ENCODE data around the gene KIAA0825. TPM values are rescaled to one million over a fixed set of nuclear protein-coding genes. Genes with fewer than 3 reads are reported as not detected.
A peak's percentile ranks its signal among the peaks of the same experiment; 100 is the strongest.

KIAA0825 gene
- 1 to 10 TPM; 1.4 to 4.0 (median 1.6) TPM for total RNA-seq
- total RNA-seq (2013) = 5.0 TPM
- 1.0 to 8.9 (median 4.8) reads per million in 29 experiments for total RNA-seq

GRCh38 chr5:94618493-94619328 lies at the start of gene KIAA0825, which contains the start of gene SLF1:
TSS of gene KIAA0825 (minus strand) at chr5:94618604. CDS start at chr5:94537126, 81,478 bp downstream.
TSS of gene SLF1 (plus strand) at chr5:94618669. CDS start at chr5:94628811, 10,142 bp downstream.
- H3K9me3 ChIP-seq = no peaks in the 10 kb centered on the region
- Mint-ChIP-seq H3K27ac (peak within 1 kb of the TSS; percentile 87 to 91), H3K27me3 (no peaks in the 10 kb centered on the region), H3K9me3 (no peaks in the 10 kb centered on the region), H3K4me3 (peak within 1 kb of the TSS; percentile 87 to 91 (median 87)), H3K4me1 (peaks cover 42 to 52% (median 44%) of the 10 kb centered on the region in 3 donors), H3K36me3 (no peaks in the 10 kb centered on the region)
- H3K27ac ChIP-seq (ENCODE audit: low read length) = peak within 1 kb of the TSS; percentile 59
- peak within 1 kb of the TSS; percentile 88 to 97 for H3K4me3 ChIP-seq (ENCODE audit: control insufficient read depth in 1 of 2, extremely low read depth in 1 of 2, low read length in 1 of 2)
- no peaks in the 10 kb centered on the region for H3K36me3 ChIP-seq (ENCODE audit: control insufficient read depth in 2 of 2, extremely low read depth in 1 of 2, insufficient read depth in 1 of 2, low read length in 1 of 2)
- H3K27me3 ChIP-seq (replicated peaks in 1 of 2; ENCODE audit: control insufficient read depth in 2 of 2, extremely low read depth in 1 of 2, insufficient read depth in 2 of 2, low read length in 1 of 2) = no peaks in the 10 kb centered on the region
- peaks cover 13 to 14% of the 10 kb centered on the region in 2 experiments for H3K4me1 ChIP-seq (ENCODE audit: control insufficient read depth in 1 of 2, extremely low read depth in 1 of 2, insufficient read depth in 2 of 2, low read length in 2 of 2)
- ChIA-PET CTCF (interaction anchor here in 1 of 2 donors (1.2 kb wide), 1 partner anchor 11 kb away, joined by 3 read pairs; no protein-coding TSS in a partner anchor), POLR2A (interaction anchor here in 1 of 2 donors (0.6 kb wide), 1 partner anchor 1034 kb away, joined by 3 read pairs; no protein-coding TSS in a partner anchor)
- peak; percentile 92 to 95 (median 94) for ATAC-seq (replicated peaks in 1 of 4)
- DNase-seq = peak; percentile 65 to 89 (median 82)
- under 1% methylated on average over 59 of the region's 63 CpGs for WGBS (ENCODE audit: insufficient coverage)

- Histone ChIP-seq H3K9me3 (no peaks in the 10 kb centered on the region), H3K4me1 (ENCODE audit: control insufficient read depth in 1 of 2, extremely low read depth in 1 of 2, insufficient read depth in 2 of 2, low read length in 2 of 2) (no peaks in the 10 kb centered on the region), H3K27me3 (replicated peaks in 1 of 2; ENCODE audit: control insufficient read depth in 2 of 2, extremely low read depth in 1 of 2, insufficient read depth in 2 of 2, low read length in 1 of 2) (no peaks in the 10 kb centered on the region), H3K36me3 (ENCODE audit: control insufficient read depth in 2 of 2, extremely low read depth in 1 of 2, insufficient read depth in 1 of 2, low read length in 1 of 2) (peaks cover 0 to 20% of the 10 kb centered on the region in 2 donors), H3K4me3 (ENCODE audit: control insufficient read depth in 1 of 2, extremely low read depth in 1 of 2, low read length in 1 of 2) (no peak overlapping the region), H3K27ac (ENCODE audit: low read length) (no peak overlapping the region)
- no peaks in the 10 kb centered on the region for H3K9me3 Mint-ChIP-seq
- no peaks in the 10 kb centered on the region for H3K27me3 Mint-ChIP-seq
- DNase-seq = no peak
- 80% methylated on average over 3 of the region's 3 CpGs for WGBS (ENCODE audit: insufficient coverage)
- no peak for ATAC-seq (replicated peaks in 1 of 4)
- H3K36me3 Mint-ChIP-seq = peaks cover 46% of the 10 kb centered on the region
- no peak overlapping the region for H3K4me3 Mint-ChIP-seq
- no peak overlapping the region for H3K27ac Mint-ChIP-seq
- ChIA-PET CTCF (no interaction called here), POLR2A (no interaction called here)
- H3K4me1 Mint-ChIP-seq = no peaks in the 10 kb centered on the region
These were observed 49.5 kb upstream of the KIAA0825 start for GRCh38 chr5:94667937-94668336.

- CTCF ChIA-PET = interaction anchor here in 1 of 2 donors (0.7 kb wide), 1 partner anchor 843 kb away, joined by 3 read pairs; no protein-coding TSS in a partner anchor
These were observed 42.7 kb upstream of the KIAA0825 start for GRCh38 chr5:94661086-94661485.

GRCh38 chr5:94660506-94660905 lies 42.1 kb upstream of the KIAA0825 start:
- no peak overlapping the region for H3K4me3 Mint-ChIP-seq
- H3K4me1 Mint-ChIP-seq = peaks cover 0 to 2% (median 0%) of the 10 kb centered on the region in 3 donors
- ChIA-PET CTCF (no interaction called here), POLR2A (no interaction called here)
- no peak for DNase-seq
- Histone ChIP-seq H3K4me1 (ENCODE audit: control insufficient read depth in 1 of 2, extremely low read depth in 1 of 2, insufficient read depth in 2 of 2, low read length in 2 of 2) (no peaks in the 10 kb centered on the region), H3K27me3 (replicated peaks in 1 of 2; ENCODE audit: control insufficient read depth in 2 of 2, extremely low read depth in 1 of 2, insufficient read depth in 2 of 2, low read length in 1 of 2) (no peaks in the 10 kb centered on the region), H3K36me3 (ENCODE audit: control insufficient read depth in 2 of 2, extremely low read depth in 1 of 2, insufficient read depth in 1 of 2, low read length in 1 of 2) (peaks cover 3 to 31% of the 10 kb centered on the region in 2 donors), H3K4me3 (ENCODE audit: control insufficient read depth in 1 of 2, extremely low read depth in 1 of 2, low read length in 1 of 2) (no peak overlapping the region), H3K27ac (ENCODE audit: low read length) (no peak overlapping the region), H3K9me3 (no peaks in the 10 kb centered on the region)
- ATAC-seq (replicated peaks in 1 of 4) = no peak
- H3K27ac Mint-ChIP-seq = no peak overlapping the region
- H3K36me3 Mint-ChIP-seq = peaks cover 66% of the 10 kb centered on the region
- WGBS (ENCODE audit: insufficient coverage) = 88% methylated on average over 7 of the region's 8 CpGs
- peaks cover 10 to 36% (median 28%) of the 10 kb centered on the region in 3 donors for H3K9me3 Mint-ChIP-seq
- no peaks in the 10 kb centered on the region for H3K27me3 Mint-ChIP-seq

More at GRCh38 chr5:94661086-94661485, 42.7 kb upstream of the KIAA0825 start:
- Mint-ChIP-seq H3K27me3 (no peaks in the 10 kb centered on the region), H3K9me3 (peaks cover 10 to 30% (median 22%) of the 10 kb centered on the region in 3 donors), H3K27ac (no peak overlapping the region), H3K36me3 (peaks cover 62% of the 10 kb centered on the region), H3K4me1 (peaks cover 0 to 2% (median 0%) of the 10 kb centered on the region in 3 donors), H3K4me3 (no peak overlapping the region)
- peaks cover 3 to 27% of the 10 kb centered on the region in 2 donors for H3K36me3 ChIP-seq (ENCODE audit: control insufficient read depth in 2 of 2, extremely low read depth in 1 of 2, insufficient read depth in 1 of 2, low read length in 1 of 2)
- no peaks in the 10 kb centered on the region for H3K27me3 ChIP-seq (replicated peaks in 1 of 2; ENCODE audit: control insufficient read depth in 2 of 2, extremely low read depth in 1 of 2, insufficient read depth in 2 of 2, low read length in 1 of 2)
- 100% methylated on average over 3 of the region's 3 CpGs for WGBS (ENCODE audit: insufficient coverage)
- H3K27ac ChIP-seq (ENCODE audit: low read length) = no peak overlapping the region
- ATAC-seq (replicated peaks in 1 of 4) (no peak), DNase-seq (no peak)
- POLR2A ChIA-PET = interaction anchor here in 1 of 2 donors (0.6 kb wide), 1 partner anchor 883 kb away, joined by 4 read pairs; no protein-coding TSS in a partner anchor
- no peaks in the 10 kb centered on the region for H3K9me3 ChIP-seq
- no peaks in the 10 kb centered on the region for H3K4me1 ChIP-seq (ENCODE audit: control insufficient read depth in 1 of 2, extremely low read depth in 1 of 2, insufficient read depth in 2 of 2, low read length in 2 of 2)
- H3K4me3 ChIP-seq (ENCODE audit: control insufficient read depth in 1 of 2, extremely low read depth in 1 of 2, low read length in 1 of 2) = no peak overlapping the region

- CTCF ChIA-PET = no interaction called here
- H3K36me3 ChIP-seq (ENCODE audit: control insufficient read depth in 2 of 2, extremely low read depth in 1 of 2, insufficient read depth in 1 of 2, low read length in 1 of 2) = peaks cover 3 to 23% of the 10 kb centered on the region in 2 donors
- POLR2A ChIA-PET = no interaction called here
- H3K27me3 ChIP-seq (replicated peaks in 1 of 2; ENCODE audit: control insufficient read depth in 2 of 2, extremely low read depth in 1 of 2, insufficient read depth in 2 of 2, low read length in 1 of 2) = no peaks in the 10 kb centered on the region
- Mint-ChIP-seq H3K4me1 (peaks cover 0 to 2% (median 0%) of the 10 kb centered on the region in 3 donors), H3K9me3 (peaks cover 15 to 43% (median 38%) of the 10 kb centered on the region in 3 donors), H3K4me3 (no peak overlapping the region), H3K27ac (no peak overlapping the region), H3K27me3 (no peaks in the 10 kb centered on the region), H3K36me3 (peaks cover 70% of the 10 kb centered on the region)
- no peaks in the 10 kb centered on the region for H3K9me3 ChIP-seq
- H3K4me3 ChIP-seq (ENCODE audit: control insufficient read depth in 1 of 2, extremely low read depth in 1 of 2, low read length in 1 of 2) = no peak overlapping the region
- no peak overlapping the region for H3K27ac ChIP-seq (ENCODE audit: low read length)
- no peaks in the 10 kb centered on the region for H3K4me1 ChIP-seq (ENCODE audit: control insufficient read depth in 1 of 2, extremely low read depth in 1 of 2, insufficient read depth in 2 of 2, low read length in 2 of 2)
- WGBS (ENCODE audit: insufficient coverage) = no CpG with 5 or more reads among the region's 1 CpG
- DNase-seq = no peak
- no peak for ATAC-seq (replicated peaks in 1 of 4)
These were observed 39.9 kb upstream of the KIAA0825 start for GRCh38 chr5:94658272-94658671.

- ATAC-seq (replicated peaks in 1 of 4) = no peak
- no peak overlapping the region for H3K27ac ChIP-seq (ENCODE audit: low read length)
- no peak overlapping the region for H3K4me3 ChIP-seq (ENCODE audit: control insufficient read depth in 1 of 2, extremely low read depth in 1 of 2, low read length in 1 of 2)
- POLR2A ChIA-PET = no interaction called here
- H3K36me3 ChIP-seq (ENCODE audit: control insufficient read depth in 2 of 2, extremely low read depth in 1 of 2, insufficient read depth in 1 of 2, low read length in 1 of 2) = peaks cover 0 to 5% of the 10 kb centered on the region in 2 donors
- no peaks in the 10 kb centered on the region for H3K9me3 ChIP-seq
- WGBS (ENCODE audit: insufficient coverage) = no CpG with 5 or more reads among the region's 1 CpG
- H3K27ac Mint-ChIP-seq = no peak overlapping the region
- H3K4me1 ChIP-seq (ENCODE audit: control insufficient read depth in 1 of 2, extremely low read depth in 1 of 2, insufficient read depth in 2 of 2, low read length in 2 of 2) = no peaks in the 10 kb centered on the region
- peaks cover 2 to 5% (median 4%) of the 10 kb centered on the region in 3 donors for H3K9me3 Mint-ChIP-seq
- H3K27me3 ChIP-seq (replicated peaks in 1 of 2; ENCODE audit: control insufficient read depth in 2 of 2, extremely low read depth in 1 of 2, insufficient read depth in 2 of 2, low read length in 1 of 2) = no peaks in the 10 kb centered on the region
- CTCF ChIA-PET = no interaction called here
- no peak overlapping the region for H3K4me3 Mint-ChIP-seq
- no peaks in the 10 kb centered on the region for H3K4me1 Mint-ChIP-seq
- H3K27me3 Mint-ChIP-seq = no peaks in the 10 kb centered on the region
- H3K36me3 Mint-ChIP-seq = peaks cover 44% of the 10 kb centered on the region
- no peak for DNase-seq
These were observed 31.5 kb upstream of the KIAA0825 start for GRCh38 chr5:94649874-94650273.
